ENCODE results near the gene SLC4A9. TPM values are rescaled to one million over a fixed set of nuclear protein-coding genes. Genes with fewer than 3 reads are reported as not detected.

Gene SLC4A9, protein sequence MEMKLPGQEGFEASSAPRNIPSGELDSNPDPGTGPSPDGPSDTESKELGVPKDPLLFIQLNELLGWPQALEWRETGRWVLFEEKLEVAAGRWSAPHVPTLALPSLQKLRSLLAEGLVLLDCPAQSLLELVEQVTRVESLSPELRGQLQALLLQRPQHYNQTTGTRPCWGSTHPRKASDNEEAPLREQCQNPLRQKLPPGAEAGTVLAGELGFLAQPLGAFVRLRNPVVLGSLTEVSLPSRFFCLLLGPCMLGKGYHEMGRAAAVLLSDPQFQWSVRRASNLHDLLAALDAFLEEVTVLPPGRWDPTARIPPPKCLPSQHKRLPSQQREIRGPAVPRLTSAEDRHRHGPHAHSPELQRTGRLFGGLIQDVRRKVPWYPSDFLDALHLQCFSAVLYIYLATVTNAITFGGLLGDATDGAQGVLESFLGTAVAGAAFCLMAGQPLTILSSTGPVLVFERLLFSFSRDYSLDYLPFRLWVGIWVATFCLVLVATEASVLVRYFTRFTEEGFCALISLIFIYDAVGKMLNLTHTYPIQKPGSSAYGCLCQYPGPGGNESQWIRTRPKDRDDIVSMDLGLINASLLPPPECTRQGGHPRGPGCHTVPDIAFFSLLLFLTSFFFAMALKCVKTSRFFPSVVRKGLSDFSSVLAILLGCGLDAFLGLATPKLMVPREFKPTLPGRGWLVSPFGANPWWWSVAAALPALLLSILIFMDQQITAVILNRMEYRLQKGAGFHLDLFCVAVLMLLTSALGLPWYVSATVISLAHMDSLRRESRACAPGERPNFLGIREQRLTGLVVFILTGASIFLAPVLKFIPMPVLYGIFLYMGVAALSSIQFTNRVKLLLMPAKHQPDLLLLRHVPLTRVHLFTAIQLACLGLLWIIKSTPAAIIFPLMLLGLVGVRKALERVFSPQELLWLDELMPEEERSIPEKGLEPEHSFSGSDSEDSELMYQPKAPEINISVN
- under 1 TPM; 0.35 to 0.44 TPM for total RNA-seq

DNA sequence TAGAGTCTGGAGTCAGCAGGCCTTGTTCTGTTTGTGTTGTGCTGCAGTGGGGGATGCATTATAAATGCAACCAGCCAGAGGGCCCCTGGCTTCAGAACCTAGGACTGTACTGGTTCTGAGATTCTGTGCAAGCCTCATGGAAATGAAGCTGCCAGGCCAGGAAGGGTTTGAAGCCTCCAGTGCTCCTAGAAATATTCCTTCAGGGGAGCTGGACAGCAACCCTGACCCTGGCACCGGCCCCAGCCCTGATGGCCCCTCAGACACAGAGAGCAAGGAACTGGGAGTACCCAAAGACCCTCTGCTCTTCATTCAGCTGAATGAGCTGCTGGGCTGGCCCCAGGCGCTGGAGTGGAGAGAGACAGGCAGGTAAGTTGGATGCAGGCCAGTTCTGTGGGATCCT, at the start of gene SLC4A9:
SLC4A9 (plus strand) TSS at position 94 of the 400 bp plus-strand sequence; CDS start at position 137, 43 bp downstream.
- Mint-ChIP-seq H3K9me3 (no peaks in the 10 kb centered on the region), H3K4me1 (peaks cover 16% of the 10 kb centered on the region), H3K27ac (no peak within 1 kb of the TSS), H3K27me3 (peaks cover 7% of the 10 kb centered on the region), H3K4me3 (no peak within 1 kb of the TSS), H3K36me3 (ENCODE audit: low read depth) (no peaks in the 10 kb centered on the region)
- ChIA-PET POLR2A (no interaction called here), CTCF (interaction anchor here (0.6 to 3.2 kb wide), 8 partner anchors 8 to 359 kb away, joined by 4 to 21 read pairs (median 8); no protein-coding TSS in a partner anchor)
- no peak for DNase-seq

DNA sequence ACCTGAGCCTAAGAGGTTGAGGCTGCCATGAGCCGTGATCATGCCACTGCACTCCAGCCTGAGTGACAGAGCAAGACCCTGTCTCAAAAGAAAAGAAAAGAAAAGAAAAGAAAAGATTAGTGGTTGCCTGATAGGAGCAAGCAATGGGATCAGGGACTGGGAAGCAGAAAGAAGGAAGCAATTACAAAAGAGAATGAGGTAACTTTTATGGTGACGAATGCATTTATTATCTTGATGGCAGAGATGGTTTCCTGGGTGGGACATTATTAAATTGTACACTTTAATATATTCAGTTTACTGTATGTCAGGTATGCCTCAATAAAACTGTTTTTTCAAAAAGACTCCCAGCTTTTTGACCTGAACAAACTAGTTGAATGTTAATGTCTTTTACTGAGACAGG, 49.6 kb upstream of the SLC4A9 start:
- peaks cover 14% of the 10 kb centered on the region for H3K4me1 Mint-ChIP-seq
- ChIA-PET CTCF (interaction anchor here (0.7 to 1.2 kb wide), 3 partner anchors 11 to 54 kb away, joined by 3 to 4 read pairs (median 4); no protein-coding TSS in a partner anchor), POLR2A (no interaction called here)
- DNase-seq: no peak
- H3K36me3 Mint-ChIP-seq (ENCODE audit: low read depth): no peaks in the 10 kb centered on the region
- H3K4me3 Mint-ChIP-seq: no peak overlapping the region
- H3K27me3 Mint-ChIP-seq: peaks cover 20% of the 10 kb centered on the region
- H3K27ac Mint-ChIP-seq: no peak overlapping the region
- no peaks in the 10 kb centered on the region for H3K9me3 Mint-ChIP-seq

DNA sequence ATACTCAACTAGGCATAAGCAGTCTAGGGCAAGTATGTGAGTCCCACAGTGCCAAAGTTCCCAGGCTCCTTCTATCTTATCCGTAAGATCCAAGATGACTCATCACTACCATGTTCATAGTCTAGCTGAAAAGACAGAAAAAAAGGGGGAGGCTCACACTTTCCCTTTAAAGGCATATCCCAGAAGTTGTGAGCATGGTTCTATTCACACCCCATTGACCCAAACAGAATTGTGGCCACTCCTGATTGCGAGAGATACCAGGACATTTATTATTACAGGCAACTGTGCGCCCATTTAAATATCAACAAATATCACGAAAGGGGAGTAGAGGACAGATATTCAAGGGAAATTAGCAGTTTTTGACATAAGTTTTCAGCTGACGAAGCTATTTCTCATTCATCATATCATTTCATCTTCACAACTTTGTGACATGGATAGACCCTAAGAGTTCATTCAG, 49.0 kb upstream of the SLC4A9 start:
- CTCF ChIA-PET: interaction anchor here (0.7 to 2.0 kb wide), 5 partner anchors 10 to 54 kb away, joined by 3 to 4 read pairs (median 4); no protein-coding TSS in a partner anchor
- Mint-ChIP-seq H3K36me3 (ENCODE audit: low read depth) (no peaks in the 10 kb centered on the region), H3K27ac (no peak overlapping the region), H3K4me1 (peaks cover 14% of the 10 kb centered on the region), H3K4me3 (no peak overlapping the region), H3K9me3 (no peaks in the 10 kb centered on the region), H3K27me3 (peaks cover 20% of the 10 kb centered on the region)
- POLR2A ChIA-PET: no interaction called here
- no peak for DNase-seq

DNA sequence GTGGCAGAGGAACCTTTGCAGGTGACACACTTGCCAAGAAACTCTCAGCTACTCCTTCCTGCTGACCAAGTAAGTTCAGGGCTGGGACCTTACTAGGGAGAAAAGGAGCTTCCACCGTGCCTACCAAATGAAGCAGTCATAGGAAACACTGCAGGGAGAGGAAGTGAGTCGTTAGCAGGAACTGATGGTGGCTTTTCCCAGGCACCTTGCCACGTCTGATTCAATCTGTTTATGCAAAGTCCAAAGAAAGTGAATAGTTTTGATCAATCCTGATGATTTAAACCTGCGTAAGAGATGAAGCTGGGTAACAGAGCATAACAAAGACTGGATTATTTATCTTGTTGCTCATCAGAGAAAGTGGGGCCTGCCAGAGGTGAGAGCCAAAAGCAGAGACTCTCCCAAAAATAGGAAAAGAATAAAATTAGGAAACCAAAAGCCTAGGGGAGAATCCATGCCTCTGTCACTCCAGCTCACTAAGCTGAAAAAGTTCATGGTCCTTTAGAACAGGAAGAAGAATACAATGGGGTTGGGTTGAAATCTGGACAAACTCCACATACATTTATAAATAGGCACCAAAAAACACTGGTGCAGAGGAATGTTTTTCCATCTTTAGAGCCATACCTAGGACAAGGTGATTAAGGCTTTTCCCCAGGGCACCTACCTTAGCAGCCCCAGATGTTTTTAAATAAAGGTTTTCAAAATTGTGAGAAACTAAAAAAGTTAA, 47.8 kb upstream of the SLC4A9 start:
- H3K27ac Mint-ChIP-seq: no peak overlapping the region
- H3K27me3 Mint-ChIP-seq: peaks cover 17% of the 10 kb centered on the region
- ChIA-PET CTCF (interaction anchor here (1.6 to 2.0 kb wide), 2 partner anchors 15 to 33 kb away, joined by 4 read pairs; no protein-coding TSS in a partner anchor), POLR2A (interaction anchor here (0.6 kb wide), 1 partner anchor 69 kb away, joined by 3 read pairs; no protein-coding TSS in a partner anchor)
- DNase-seq: no peak
- H3K4me1 Mint-ChIP-seq: peaks cover 14% of the 10 kb centered on the region
- H3K36me3 Mint-ChIP-seq (ENCODE audit: low read depth): no peaks in the 10 kb centered on the region
- H3K4me3 Mint-ChIP-seq: no peak overlapping the region
- H3K9me3 Mint-ChIP-seq: no peaks in the 10 kb centered on the region

DNA sequence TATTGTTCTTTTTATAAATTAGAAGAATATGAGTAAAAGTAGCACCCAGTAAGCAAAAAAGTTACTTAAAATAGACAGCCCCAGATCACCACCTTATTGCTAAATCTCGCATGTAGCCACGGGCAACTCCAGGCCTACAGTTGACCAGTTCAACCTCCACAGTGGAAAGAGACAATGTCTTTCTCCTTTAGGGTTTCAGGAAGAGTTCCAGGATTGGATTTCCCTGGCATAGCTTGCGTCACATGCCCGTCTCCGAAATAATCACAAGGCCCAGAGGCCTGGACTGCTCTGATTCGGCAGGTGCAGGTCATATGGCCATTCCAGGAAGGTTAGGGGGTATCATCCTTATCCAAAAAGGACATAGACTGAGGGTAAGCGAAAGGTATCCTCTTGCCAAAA, 47.2 kb upstream of the SLC4A9 start:
- no peak for DNase-seq
- Mint-ChIP-seq H3K4me3 (no peak overlapping the region), H3K27ac (peak overlapping the region; percentile 3), H3K9me3 (no peaks in the 10 kb centered on the region), H3K36me3 (ENCODE audit: low read depth) (no peaks in the 10 kb centered on the region), H3K27me3 (peaks cover 18% of the 10 kb centered on the region), H3K4me1 (peaks cover 14% of the 10 kb centered on the region)
- ChIA-PET POLR2A (interaction anchor here (0.6 kb wide), 1 partner anchor 69 kb away, joined by 3 read pairs; no protein-coding TSS in a partner anchor), CTCF (interaction anchor here (1.6 to 2.0 kb wide), 2 partner anchors 15 to 32 kb away, joined by 4 read pairs; no protein-coding TSS in a partner anchor)

DNA sequence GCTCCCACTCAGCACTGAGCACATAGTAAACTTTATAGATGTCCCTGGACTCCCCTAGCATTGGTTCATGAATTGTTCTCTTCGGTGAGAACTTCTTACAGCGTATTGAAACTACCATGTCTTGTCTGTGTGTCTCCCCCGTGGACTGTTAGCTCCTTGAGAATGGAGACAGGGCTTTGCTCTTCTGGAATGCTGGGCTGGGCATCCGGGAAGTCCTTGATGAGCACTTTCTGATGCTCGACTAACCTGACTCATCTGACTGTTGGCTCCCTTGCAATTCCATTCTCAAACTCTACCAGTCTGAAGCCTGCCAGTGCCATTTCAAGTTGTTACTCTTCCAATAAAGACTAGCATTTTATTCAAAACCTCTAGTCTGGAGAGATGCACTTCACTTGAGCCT, 42.1 kb upstream of the SLC4A9 start:
- no peak for DNase-seq
- Mint-ChIP-seq H3K27me3 (peaks cover 2% of the 10 kb centered on the region), H3K36me3 (ENCODE audit: low read depth) (no peaks in the 10 kb centered on the region), H3K4me1 (peaks cover 1% of the 10 kb centered on the region), H3K4me3 (no peak overlapping the region), H3K27ac (no peak overlapping the region), H3K9me3 (no peaks in the 10 kb centered on the region)
- POLR2A ChIA-PET: no interaction called here
- CTCF ChIA-PET: interaction anchor here (1.1 to 1.6 kb wide), 2 partner anchors 10 to 11 kb away, joined by 3 to 4 read pairs; no protein-coding TSS in a partner anchor

DNA sequence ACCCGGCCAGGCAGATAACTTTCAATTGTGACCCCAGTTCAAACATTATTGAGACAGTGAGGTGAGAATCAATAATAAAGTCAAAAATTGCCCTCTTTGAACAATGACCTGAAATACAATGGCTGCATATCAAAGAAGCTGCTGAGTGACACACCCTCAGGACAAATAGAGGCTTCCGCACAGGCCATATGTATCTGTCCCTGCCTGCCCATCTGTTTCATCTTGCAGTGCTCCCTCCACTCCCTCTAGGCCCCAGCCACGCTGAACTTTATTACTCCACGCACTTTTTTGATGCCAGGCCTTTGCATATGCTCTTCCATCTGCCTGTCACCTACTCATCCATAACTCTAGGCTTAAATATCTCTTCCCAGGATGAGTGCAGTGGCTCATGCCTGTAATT, 41.2 kb upstream of the SLC4A9 start:
- no peak for DNase-seq
- no peaks in the 10 kb centered on the region for H3K36me3 Mint-ChIP-seq (ENCODE audit: low read depth)
- peaks cover 2% of the 10 kb centered on the region for H3K27me3 Mint-ChIP-seq
- no peaks in the 10 kb centered on the region for H3K9me3 Mint-ChIP-seq
- CTCF ChIA-PET: no interaction called here
- no peak overlapping the region for H3K4me3 Mint-ChIP-seq
- H3K27ac Mint-ChIP-seq: no peak overlapping the region
- POLR2A ChIA-PET: no interaction called here
- no peaks in the 10 kb centered on the region for H3K4me1 Mint-ChIP-seq

DNA sequence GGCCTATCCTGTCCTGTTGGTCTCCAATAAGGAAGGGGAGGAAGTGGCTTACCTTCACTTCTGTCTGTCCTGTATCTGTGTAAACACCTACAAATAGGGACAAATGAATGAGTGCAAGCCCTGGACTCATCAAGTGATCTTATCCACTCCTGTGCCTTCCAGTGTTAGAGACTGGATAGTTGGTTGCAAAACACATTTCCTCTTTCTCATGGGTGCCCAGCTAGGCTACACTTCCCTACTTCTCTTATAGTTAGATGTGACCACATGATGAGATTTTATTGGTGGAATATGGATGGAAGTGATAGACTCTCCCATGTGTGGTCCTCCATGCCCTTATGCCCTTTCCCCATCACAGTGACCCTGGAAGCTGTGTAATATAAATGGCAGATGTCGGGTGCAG, 40.2 kb upstream of the SLC4A9 start:
- ChIA-PET CTCF (interaction anchor here (0.6 to 2.8 kb wide), 4 partner anchors 17 to 322 kb away, joined by 3 to 14 read pairs (median 4); no protein-coding TSS in a partner anchor), POLR2A (no interaction called here)
- Mint-ChIP-seq H3K9me3 (no peaks in the 10 kb centered on the region), H3K27ac (no peak overlapping the region), H3K36me3 (ENCODE audit: low read depth) (no peaks in the 10 kb centered on the region), H3K27me3 (peaks cover 2% of the 10 kb centered on the region), H3K4me3 (no peak overlapping the region), H3K4me1 (no peaks in the 10 kb centered on the region)
- DNase-seq: no peak

DNA sequence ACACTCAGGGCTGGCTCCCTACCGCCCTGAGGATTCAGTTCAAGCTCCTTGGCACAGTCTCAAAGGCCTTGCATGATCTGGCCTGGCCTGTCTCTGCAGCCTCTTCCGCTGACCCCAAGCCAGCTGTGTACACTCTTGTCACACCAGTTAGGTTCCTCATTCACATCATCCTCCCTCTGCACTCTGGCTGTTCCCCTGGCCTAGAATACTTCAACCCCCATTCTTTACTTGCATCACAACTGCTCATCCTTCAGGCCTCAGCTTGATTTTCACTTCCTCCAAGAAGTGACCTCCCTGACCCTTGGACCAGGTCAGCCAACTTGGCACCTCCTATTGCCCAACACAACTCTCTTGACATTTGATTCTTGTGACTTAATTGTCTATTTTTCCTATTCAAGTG, 38.2 kb upstream of the SLC4A9 start:
- H3K9me3 Mint-ChIP-seq: no peaks in the 10 kb centered on the region
- H3K4me3 Mint-ChIP-seq: no peak overlapping the region
- ChIA-PET CTCF (interaction anchor here (0.5 to 2.8 kb wide), 4 partner anchors 11 to 77 kb away, joined by 3 to 14 read pairs (median 6); no protein-coding TSS in a partner anchor), POLR2A (no interaction called here)
- H3K4me1 Mint-ChIP-seq: no peaks in the 10 kb centered on the region
- H3K27ac Mint-ChIP-seq: no peak overlapping the region
- H3K27me3 Mint-ChIP-seq: peaks cover 5% of the 10 kb centered on the region
- no peaks in the 10 kb centered on the region for H3K36me3 Mint-ChIP-seq (ENCODE audit: low read depth)
- no peak for DNase-seq

DNA sequence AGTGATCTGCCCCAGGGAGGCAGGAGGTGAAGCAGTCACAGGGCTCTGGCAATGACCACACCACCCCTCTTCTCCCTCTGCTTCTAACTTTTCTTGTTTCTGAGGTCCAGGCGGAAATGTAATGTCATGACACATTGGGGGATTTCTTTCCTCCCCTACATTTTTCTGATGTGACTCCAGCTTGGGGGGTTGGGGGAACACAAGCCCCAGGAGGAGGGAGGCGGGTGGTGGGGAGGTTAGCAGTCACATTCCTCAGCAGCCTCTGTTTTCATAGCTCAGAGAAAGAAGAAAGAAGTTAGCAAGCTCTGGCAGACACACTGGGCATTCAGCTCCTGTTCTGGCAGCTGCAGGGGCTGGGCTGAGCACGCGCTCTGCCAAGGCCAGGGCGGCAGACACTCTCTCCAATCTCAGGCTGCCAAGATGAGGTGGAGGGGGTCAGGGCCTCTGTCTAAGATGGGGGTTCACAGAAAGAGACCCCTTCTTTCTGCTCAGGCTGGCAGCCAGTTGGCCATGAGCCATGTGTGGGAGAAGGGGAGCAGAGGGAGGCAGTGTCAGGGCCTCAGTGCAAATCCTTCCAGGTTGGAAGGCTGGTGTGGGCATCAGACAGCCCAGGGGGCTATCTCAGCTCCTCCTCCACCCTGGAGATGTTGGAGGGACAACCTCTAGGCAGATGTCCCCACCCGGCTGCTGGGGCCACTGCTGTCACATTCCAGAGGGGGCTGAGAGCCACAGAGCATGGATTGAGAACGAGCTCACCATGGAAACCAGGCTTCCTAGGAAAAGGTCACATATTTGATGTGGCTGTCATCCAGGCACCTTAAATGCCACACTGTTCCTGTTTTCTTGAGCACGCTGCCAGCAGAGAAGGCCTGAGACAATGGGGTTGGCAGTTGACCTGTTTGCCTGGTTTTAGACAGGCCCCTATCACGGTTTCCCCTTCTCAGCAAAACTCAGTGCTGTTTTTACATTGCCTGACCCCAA, 37.0 kb upstream of the SLC4A9 start:
- H3K9me3 Mint-ChIP-seq: no peaks in the 10 kb centered on the region
- no peak for DNase-seq
- peaks cover 3% of the 10 kb centered on the region for H3K27me3 Mint-ChIP-seq
- H3K4me3 Mint-ChIP-seq: no peak overlapping the region
- no peaks in the 10 kb centered on the region for H3K36me3 Mint-ChIP-seq (ENCODE audit: low read depth)
- no peaks in the 10 kb centered on the region for H3K4me1 Mint-ChIP-seq
- ChIA-PET CTCF (interaction anchor here (1.2 to 2.6 kb wide), 3 partner anchors 10 to 78 kb away, joined by 3 to 7 read pairs (median 3); no protein-coding TSS in a partner anchor), POLR2A (no interaction called here)
- H3K27ac Mint-ChIP-seq: no peak overlapping the region

DNA sequence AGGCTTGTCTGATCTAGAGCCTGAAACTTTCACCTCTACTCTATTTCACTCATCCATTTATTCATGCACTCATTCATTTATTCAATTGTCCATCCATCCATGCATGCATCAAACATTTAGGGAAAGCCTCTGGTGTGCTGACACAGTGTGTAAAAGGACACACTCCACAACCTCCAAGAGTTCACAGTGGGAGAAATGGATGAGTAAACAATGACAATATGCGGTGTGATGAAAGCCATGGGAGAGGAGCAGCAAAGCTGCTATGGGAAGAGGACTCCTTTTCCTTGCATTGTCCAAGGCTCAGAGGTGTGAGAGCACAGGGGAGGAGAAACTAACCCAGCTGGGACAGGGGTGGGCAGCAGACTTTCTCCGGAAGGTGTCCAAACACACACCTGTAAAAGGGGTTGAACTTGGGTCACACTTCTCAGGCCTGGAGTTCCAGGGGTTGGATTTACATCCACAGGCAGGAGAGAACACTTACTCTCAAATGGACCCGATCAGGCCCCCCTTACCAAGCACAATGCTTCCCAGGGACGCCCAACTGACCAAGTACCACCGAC, 35.9 kb upstream of the SLC4A9 start:
- H3K4me1 Mint-ChIP-seq: no peaks in the 10 kb centered on the region
- H3K27me3 Mint-ChIP-seq: peaks cover 3% of the 10 kb centered on the region
- H3K9me3 Mint-ChIP-seq: no peaks in the 10 kb centered on the region
- H3K27ac Mint-ChIP-seq: no peak overlapping the region
- no peak for DNase-seq
- no peak overlapping the region for H3K4me3 Mint-ChIP-seq
- CTCF ChIA-PET: interaction anchor here (1.0 to 1.7 kb wide), 2 partner anchors 9 to 16 kb away, joined by 3 read pairs; no protein-coding TSS in a partner anchor
- POLR2A ChIA-PET: no interaction called here
- H3K36me3 Mint-ChIP-seq (ENCODE audit: low read depth): no peaks in the 10 kb centered on the region
